ENCODE measurements around the gene TAF5L.
"Not testable (repeated sequence)": the region's sequence is repeated elsewhere in the genome, so short reads cannot be mapped to it uniquely, and the experiment has no call there.

Gene TAF5L

DNA sequence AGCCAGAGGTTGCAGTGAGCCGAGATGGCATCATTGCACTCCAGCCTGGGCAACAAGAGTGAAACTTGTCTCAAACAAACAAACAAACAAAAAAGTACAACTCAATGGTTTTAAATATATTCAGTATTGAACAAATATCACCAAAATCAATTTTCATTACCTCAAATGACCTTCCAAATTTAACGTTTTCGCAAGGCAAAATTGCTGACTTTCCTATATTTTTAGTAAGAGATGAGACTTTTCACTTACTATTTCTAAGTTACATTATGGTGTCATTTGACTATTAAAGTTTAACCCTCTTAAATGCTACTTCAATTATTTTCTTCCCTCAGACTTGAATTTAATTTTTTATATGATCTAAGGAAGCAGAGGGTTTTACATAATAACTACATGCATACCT lies 44.4 kb downstream of the TAF5L start:
- Mint-ChIP-seq H3K9me3 (no peaks in the 10 kb centered on the region), H3K4me1 (peaks cover 19 to 34% of the 10 kb centered on the region in 2 donors), H3K27ac (no peak overlapping the region), H3K4me3 (no peak overlapping the region), H3K36me3 (peaks cover 0 to 4% of the 10 kb centered on the region in 2 donors), H3K27me3 (no peaks in the 10 kb centered on the region)
- ATAC-seq (replicated peaks) (no peak), DNase-seq (no peak)

DNA sequence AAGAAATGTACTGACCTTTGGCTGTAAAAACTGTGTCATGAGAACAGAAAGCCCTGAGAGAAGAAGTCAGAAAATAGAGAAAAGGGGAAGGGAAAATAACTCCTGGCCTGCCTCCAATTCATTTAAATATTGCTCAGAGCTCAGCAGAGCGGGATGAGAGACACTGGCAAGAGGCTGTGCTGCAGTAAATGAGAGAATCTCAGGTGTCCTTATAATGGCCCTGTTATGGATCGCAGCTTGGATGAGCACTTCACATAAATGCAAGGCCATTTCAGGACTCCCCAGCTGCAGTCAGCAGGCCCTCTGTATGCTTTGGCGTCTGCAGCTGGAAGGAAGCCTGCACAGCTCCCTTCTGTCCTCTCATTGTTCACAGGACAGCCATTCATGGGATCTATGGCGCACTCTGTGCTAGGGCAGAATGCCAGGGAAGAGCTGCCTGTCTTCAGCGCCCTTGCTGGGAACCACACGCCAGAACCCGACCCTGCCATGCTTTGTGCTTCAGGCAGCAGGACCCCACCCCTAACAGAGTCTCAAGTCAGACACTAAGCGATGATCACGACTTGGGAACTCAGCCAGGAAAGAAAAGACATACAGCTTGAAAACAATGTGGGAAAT lies 46.8 kb downstream of the TAF5L start:
- Mint-ChIP-seq H3K27ac (peak overlapping the region; percentile 86), H3K9me3 (no peaks in the 10 kb centered on the region), H3K27me3 (no peaks in the 10 kb centered on the region), H3K4me3 (peak overlapping the region; percentile 36 to 76), H3K36me3 (no peaks in the 10 kb centered on the region), H3K4me1 (peaks cover 19 to 37% of the 10 kb centered on the region in 2 donors)
- ATAC-seq (replicated peaks): peak; percentile 96
- DNase-seq: no peak

DNA sequence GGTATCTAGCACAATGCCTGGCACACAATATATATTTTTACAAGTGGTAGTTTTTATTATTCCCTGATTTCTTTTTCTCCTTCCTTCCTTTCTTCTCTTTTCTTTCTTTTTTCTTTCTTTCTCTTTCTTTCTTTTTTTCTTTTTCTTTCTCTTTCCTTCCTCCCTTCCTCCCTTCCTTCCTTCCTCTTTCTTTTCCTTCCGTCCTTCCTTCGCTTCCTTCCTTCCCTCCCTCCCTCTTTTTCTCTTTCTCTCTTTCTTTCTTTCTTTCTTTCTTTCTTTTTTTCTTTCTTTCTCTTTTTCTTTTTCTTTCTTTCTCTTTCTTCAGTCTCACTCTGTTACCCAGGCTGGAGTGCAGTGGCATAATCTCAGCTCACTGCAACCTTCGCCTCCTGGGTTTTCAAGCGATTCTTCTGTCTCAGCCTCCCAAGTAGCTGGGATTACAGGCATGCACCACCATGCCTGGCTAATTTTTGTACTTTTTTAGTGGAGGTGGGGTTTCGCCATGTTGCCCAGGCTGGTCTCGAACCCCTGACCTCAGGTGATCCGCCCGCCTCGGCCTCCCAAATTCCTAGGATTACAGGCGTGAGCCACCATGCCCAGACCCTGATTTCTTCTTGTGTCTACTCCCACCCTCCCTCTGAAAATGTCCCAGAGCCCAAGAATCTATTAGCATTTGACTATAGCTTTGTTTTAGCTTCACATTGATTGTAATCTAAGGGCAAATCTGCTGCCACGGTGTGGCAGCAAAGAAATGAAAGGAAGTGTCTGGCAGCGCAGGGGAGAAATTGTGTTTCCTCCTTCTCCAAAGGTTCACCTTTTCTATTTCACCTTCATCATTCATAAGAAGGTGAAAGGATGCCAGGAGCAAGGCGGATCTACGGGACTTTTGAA lies 47.5 kb downstream of the TAF5L start:
- peak; percentile 40 for DNase-seq
- no peaks in the 10 kb centered on the region for H3K36me3 Mint-ChIP-seq

DNA sequence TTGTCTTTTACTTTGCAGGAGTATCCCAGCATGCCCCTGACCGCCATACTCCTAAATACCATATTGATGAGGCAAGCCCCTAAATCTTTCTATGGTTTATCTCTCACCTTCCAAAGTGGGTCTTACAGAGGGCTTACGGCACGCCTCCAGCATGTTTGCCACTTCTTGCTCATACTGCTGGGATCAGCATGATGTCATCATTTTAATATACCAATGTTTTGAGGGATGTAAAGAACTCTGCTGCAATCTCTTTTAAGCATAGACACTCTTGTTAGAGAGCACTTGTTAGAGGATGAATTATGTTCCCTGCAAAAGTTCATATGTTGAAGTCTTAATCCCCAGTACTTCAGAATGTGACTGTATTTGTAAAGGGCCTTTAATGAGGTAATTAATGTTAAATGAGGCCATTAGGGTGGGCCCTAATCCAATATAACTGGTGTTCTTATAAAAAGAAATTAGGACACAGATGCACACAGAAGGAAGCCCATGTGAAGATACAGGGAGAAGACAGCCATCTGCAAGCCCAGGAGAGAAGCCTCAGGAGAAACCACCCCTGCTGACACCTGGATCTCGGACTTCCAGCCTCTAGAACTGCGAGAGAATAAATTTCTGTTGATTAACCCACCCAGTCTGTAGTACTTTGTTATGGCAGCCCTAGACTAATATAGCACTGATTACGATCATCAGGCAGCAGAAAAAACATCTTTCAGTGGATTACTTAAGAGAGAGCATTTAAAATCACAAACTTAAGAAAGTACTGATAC lies 51.1 kb downstream of the TAF5L start:
- H3K36me3 Mint-ChIP-seq: peaks cover 0 to 3% of the 10 kb centered on the region in 2 donors
- H3K4me1 Mint-ChIP-seq: peaks cover 40 to 74% of the 10 kb centered on the region in 2 donors
- H3K9me3 Mint-ChIP-seq: peaks cover 0 to 1% of the 10 kb centered on the region in 2 donors
- H3K27ac Mint-ChIP-seq: no peak overlapping the region
- DNase-seq (no peak), ATAC-seq (replicated peaks) (no peak)
- H3K27me3 Mint-ChIP-seq: no peaks in the 10 kb centered on the region
- H3K4me3 Mint-ChIP-seq: no peak overlapping the region

More for the DNA sequence above, 47.5 kb downstream of the TAF5L start:
- Mint-ChIP-seq H3K4me3 (peak overlapping the region; percentile 36 to 76), H3K9me3 (no peaks in the 10 kb centered on the region), H3K27me3 (no peaks in the 10 kb centered on the region), H3K27ac (peak overlapping the region; percentile 86), H3K4me1 (peaks cover 24 to 44% of the 10 kb centered on the region in 2 donors)
- peak; percentile 47 to 63 for ATAC-seq (replicated peaks)

DNA sequence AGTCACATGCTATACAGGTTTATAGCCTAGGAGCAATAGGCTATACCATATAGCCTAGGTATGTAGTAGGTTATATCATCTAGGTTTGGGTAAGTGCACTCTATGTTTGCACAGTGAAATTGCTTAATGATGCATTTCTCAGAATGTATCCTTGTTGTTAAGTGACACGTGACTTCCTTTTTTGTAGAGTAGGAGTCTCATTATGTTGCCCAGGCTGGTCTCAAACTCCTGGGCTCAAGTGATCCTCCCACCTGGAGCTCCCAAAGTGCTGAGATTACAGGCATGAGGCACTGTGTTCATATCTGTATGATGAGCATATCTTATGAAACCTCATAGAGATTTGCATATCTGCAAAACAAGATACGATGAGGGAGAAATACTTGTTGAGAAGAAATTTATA lies 53.6 kb downstream of the TAF5L start:
- Mint-ChIP-seq H3K27ac (peak overlapping the region; percentile 90), H3K9me3 (peaks cover 0 to 1% of the 10 kb centered on the region in 2 donors), H3K27me3 (no peaks in the 10 kb centered on the region), H3K4me3 (peak overlapping the region in 1 of 2 donors; percentile 69), H3K36me3 (peaks cover 0 to 3% of the 10 kb centered on the region in 2 donors), H3K4me1 (peaks cover 21 to 48% of the 10 kb centered on the region in 2 donors)
- ATAC-seq (replicated peaks) (peak; percentile 80 to 82), DNase-seq (no peak)

DNA sequence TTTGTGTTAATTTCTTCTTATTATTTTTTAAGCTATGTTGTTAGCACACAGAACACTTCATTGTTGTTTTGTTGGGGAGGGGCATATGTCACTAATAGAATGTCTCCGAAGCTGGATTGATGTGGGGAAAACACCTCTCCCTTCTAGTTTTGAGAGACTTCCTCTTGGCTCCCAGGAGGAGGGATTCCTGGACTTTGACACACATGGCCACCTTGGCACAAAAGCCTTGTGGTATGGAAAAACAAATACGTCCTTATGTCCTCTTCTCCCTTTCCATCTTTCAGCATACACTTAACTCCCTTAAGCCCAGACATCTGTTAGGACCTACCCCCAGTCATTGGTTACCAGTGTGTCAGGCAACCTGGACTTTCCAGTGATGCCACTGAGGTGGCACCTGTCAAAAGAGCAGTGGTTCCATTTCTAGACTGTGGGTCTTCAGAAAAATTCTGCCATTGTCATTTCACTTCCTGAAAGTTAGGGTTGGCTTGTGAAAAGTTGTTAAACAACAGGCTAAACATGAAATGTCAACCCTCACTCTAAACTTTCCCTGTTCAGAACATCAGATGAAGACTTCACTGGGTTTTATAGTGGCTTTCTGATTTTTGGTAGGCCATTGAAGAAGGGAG lies 54.9 kb downstream of the TAF5L start:
- DNase-seq: peak; percentile 68
- peaks cover 21 to 41% of the 10 kb centered on the region in 2 donors for H3K4me1 Mint-ChIP-seq
- H3K4me3 Mint-ChIP-seq: peak overlapping the region; percentile 68 to 78
- peaks cover 0 to 1% of the 10 kb centered on the region in 2 donors for H3K9me3 Mint-ChIP-seq
- H3K27me3 Mint-ChIP-seq: no peaks in the 10 kb centered on the region
- H3K27ac Mint-ChIP-seq: peak overlapping the region; percentile 97
- peak; percentile 58 to 60 for ATAC-seq (replicated peaks)
- peaks cover 0 to 3% of the 10 kb centered on the region in 2 donors for H3K36me3 Mint-ChIP-seq

DNA sequence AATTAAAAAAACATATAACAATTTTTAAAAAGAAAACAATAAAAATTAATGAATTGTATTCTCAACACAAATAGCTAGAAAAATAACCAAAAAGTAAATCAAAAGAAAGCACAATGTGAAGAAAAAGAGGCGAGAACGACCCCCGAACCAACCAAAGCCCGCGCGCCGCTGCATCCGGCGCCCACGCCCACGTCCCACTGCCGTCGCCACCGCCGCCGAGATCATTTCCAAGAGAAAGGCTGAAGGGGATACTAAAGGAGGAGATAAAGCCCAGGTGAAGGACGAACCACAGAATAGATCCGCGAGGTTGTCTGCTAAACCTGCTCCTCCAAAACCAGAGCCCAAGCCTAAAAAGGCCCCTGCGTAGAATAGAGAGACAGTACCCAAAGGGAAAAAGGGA lies 55.6 kb downstream of the TAF5L start:
- H3K27me3 Mint-ChIP-seq: no peaks in the 10 kb centered on the region
- H3K9me3 Mint-ChIP-seq: peaks cover 0 to 1% of the 10 kb centered on the region in 2 donors
- DNase-seq (no peak), ATAC-seq (replicated peaks) (no peak)
- H3K4me3 Mint-ChIP-seq: peak overlapping the region in 1 of 2 donors; percentile 33
- peaks cover 0 to 3% of the 10 kb centered on the region in 2 donors for H3K36me3 Mint-ChIP-seq
- peak overlapping the region; percentile 97 for H3K27ac Mint-ChIP-seq
- peaks cover 21 to 41% of the 10 kb centered on the region in 2 donors for H3K4me1 Mint-ChIP-seq

DNA sequence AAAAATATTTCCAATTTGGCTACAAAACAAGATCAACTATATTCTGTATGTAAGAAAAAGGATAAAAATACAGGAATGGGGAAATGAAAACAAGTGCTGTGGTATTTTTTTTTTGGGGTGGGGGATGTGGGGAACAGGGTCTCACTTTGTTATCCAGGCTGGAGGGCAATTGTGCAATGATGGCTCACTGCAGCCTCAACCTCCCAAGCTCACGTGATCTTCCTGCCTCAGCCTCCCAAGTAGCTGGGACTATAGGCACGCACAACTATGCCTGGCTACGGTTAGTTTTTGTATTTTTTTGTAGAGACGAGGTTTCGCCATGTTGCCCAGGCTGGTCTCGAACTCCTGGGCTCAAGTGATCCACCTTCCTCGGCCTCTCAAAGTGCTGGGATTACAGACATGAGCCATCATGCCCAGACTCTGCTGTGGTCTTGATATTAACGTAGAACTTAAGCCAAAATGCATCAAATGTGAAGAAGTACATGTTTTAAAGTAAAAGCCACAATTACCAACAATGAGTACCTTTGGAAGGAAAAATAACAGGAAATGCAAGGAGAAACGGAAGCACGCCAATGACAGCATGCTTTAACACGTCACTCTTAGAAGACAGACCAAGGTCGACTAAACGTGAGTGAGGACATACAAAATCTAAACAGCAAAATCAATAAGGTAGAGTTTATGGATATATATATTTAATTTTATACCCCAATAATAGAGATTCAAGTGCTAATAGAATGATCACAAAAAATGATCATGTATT lies 58.6 kb downstream of the TAF5L start:
- Mint-ChIP-seq H3K9me3 (peaks cover 0 to under 1% of the 10 kb centered on the region in 2 donors), H3K27ac (peak overlapping the region; percentile 39), H3K4me3 (no peak overlapping the region), H3K36me3 (peaks cover 0 to 2% of the 10 kb centered on the region in 2 donors), H3K27me3 (no peaks in the 10 kb centered on the region), H3K4me1 (peaks cover 13 to 33% of the 10 kb centered on the region in 2 donors)
- ATAC-seq (replicated peaks) (no peak), DNase-seq (no peak)

DNA sequence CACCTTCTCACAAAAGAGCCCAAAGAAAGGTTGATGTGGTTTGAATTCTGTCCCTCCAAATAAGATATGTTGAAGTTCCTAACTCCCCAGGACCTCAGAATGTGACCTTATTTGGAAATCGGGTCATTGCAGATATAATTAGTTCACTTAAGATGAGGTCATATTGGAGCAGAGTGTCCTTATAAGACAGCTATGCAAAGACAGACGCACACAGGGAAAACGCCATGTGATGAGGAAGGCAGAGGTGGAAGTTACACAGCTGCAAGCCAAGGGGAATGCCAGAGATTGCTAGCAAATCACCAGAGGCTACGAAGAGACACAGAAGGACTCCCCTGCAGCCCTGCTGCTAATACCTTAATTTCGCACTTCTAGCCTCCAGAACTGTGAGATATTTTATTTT lies 62.2 kb downstream of the TAF5L start:
- peaks cover 0 to 3% of the 10 kb centered on the region in 2 donors for H3K36me3 Mint-ChIP-seq
- peaks cover 8 to 27% of the 10 kb centered on the region in 2 donors for H3K4me1 Mint-ChIP-seq
- no peak for DNase-seq
- no peak overlapping the region for H3K4me3 Mint-ChIP-seq
- H3K27ac Mint-ChIP-seq: no peak overlapping the region
- no peaks in the 10 kb centered on the region for H3K9me3 Mint-ChIP-seq
- ATAC-seq (replicated peaks): no peak
- no peaks in the 10 kb centered on the region for H3K27me3 Mint-ChIP-seq

DNA sequence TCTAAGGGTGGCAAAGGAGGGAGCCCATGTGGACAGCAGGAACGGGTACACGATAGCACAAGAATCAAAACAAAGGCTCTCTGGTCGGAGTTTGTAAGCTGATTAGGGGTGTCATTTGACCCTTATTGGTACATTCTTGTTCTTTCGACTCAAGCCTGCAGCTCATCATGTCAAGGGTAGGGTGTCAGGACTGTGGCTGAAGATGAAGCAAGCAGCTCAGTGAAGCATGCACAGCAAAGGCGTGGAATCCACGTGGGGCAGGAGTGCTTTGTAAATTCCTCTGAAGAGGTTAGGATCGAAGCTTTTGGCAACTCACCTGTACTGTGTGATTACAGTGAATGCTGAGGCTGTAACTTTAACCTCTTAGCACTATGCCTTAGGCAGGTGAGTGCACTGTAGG lies 62.7 kb downstream of the TAF5L start:
- H3K27me3 Mint-ChIP-seq: no peaks in the 10 kb centered on the region
- DNase-seq: no peak
- H3K36me3 Mint-ChIP-seq: peaks cover 0 to 3% of the 10 kb centered on the region in 2 donors

DNA sequence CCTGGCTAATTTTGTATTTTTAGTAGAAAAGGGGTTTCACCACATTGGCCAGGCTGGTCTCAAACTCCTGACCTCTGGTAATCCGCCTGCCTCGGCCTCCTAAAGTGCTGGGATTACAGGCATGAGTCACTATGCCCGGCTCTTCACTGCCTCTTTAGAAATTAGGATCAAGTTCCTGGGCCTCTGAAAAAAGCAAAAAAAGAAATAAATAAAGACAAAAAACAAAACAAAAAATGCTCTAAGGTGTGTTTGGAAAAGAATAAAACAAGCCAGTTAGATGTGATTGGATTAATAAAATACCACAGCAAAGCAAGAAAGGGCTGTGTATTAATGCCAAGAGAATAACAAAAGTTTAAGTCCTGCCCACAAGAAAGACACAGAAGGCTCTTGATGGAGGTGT lies 63.2 kb downstream of the TAF5L start:
- ATAC-seq (replicated peaks): no peak

More for the DNA sequence above, 62.7 kb downstream of the TAF5L start:
- no peak for ATAC-seq (replicated peaks)
- Mint-ChIP-seq H3K4me3 (no peak overlapping the region), H3K27ac (no peak overlapping the region), H3K4me1 (peaks cover 8 to 27% of the 10 kb centered on the region in 2 donors), H3K9me3 (no peaks in the 10 kb centered on the region)

DNA sequence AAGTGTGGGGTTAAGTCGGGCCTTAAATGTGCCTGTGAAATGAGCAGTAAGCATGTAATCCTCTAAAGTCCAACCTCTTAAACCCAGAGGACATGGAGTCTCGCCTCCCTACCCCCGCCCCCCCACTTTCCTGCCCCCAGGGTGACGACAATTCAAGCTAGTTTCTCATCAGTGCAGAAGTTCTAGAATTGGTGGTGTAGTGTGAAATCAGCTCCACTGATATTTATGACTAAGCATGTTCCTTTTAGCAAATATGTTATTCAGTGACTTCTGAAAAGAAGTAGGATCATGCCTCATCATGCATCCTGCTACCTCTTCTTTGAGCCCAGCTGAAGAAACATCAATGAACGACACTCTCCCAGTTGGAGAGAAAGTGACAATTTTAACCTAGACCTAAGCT lies 64.8 kb downstream of the TAF5L start:
- no peaks in the 10 kb centered on the region for H3K9me3 Mint-ChIP-seq
- H3K4me1 Mint-ChIP-seq: peaks cover 17 to 44% of the 10 kb centered on the region in 2 donors
- H3K36me3 Mint-ChIP-seq: peaks cover 1 to 7% of the 10 kb centered on the region in 2 donors
- H3K27ac Mint-ChIP-seq: no peak overlapping the region
- ATAC-seq (replicated peaks) (no peak), DNase-seq (no peak)
- H3K27me3 Mint-ChIP-seq: no peaks in the 10 kb centered on the region
- no peak overlapping the region for H3K4me3 Mint-ChIP-seq

More for the DNA sequence above, 63.2 kb downstream of the TAF5L start:
- peaks cover 1 to 3% of the 10 kb centered on the region in 2 donors for H3K36me3 Mint-ChIP-seq
- DNase-seq: no peak
- H3K4me1 Mint-ChIP-seq: peaks cover 8 to 29% of the 10 kb centered on the region in 2 donors
- H3K27ac Mint-ChIP-seq: no peak overlapping the region
- no peaks in the 10 kb centered on the region for H3K9me3 Mint-ChIP-seq
- no peak overlapping the region for H3K4me3 Mint-ChIP-seq
- no peaks in the 10 kb centered on the region for H3K27me3 Mint-ChIP-seq

DNA sequence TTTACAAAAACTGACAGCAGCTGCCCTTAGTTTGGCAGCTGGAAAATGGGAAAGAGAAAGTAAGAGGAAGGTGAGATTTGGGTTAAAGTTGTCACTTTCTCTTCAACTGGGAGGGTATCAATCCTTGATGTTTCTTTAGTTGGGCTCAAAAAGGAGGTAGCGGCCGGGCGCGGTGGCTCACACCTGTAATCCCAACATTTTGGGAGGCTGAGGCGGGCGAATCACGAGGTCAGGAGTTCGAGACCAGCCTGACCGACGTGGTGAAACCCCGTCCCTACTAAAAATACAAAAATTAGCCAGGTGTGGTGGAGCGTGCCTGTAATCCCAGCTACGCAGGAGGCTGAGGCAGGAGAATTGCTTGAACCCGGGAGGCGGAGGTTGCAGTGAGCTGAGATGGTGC lies 65.8 kb downstream of the TAF5L start:
- H3K9me3 Mint-ChIP-seq; H3K27me3 Mint-ChIP-seq; H3K36me3 Mint-ChIP-seq; H3K27ac Mint-ChIP-seq; ATAC-seq (replicated peaks); DNase-seq: not testable (repeated sequence)
- Mint-ChIP-seq H3K4me1 (peaks cover 18 to 49% of the 10 kb centered on the region in 2 donors), H3K4me3 (peak overlapping the region in 1 of 2 donors; percentile 14)
